Measurements from ENCODE around the gene PKD1L1. TPM values are rescaled to one million over a fixed set of nuclear protein-coding genes. Genes with fewer than 3 reads are reported as not detected.

PKD1L1 gene
- total and polyA plus RNA-seq, 12 donors, result 0.11 to 1.0 (median 0.17) TPM; not detected in 1

- WGBS, 4 donors, result 79 to 86% (median 83%) methylated on average over 14 to 15 of the region's 15 CpGs
- no peak overlapping the region for H3K27ac ChIP-seq
Observed at GRCh38 chr7:47893721-47894365, 54.4 kb downstream of the PKD1L1 start.

GRCh38 chr7:47893238-47893637, 55.0 kb downstream of the PKD1L1 start:
- 56 to 70% (median 62%) methylated on average over 9 to 10 of the region's 10 CpGs for WGBS, 4 donors
- intact Hi-C loops (cut with DNase I), result no loop called here
- DNase-seq, result peak in 1 of 7 donors; percentile 46
- no peaks in the 10 kb centered on the region for H3K36me3 ChIP-seq (replicated peaks in 1 of 2)
- H3K27ac ChIP-seq, result no peak overlapping the region
- H3K4me1 ChIP-seq (replicated peaks in 1 of 2), result no peaks in the 10 kb centered on the region
- H3K9me3 ChIP-seq (replicated peaks in 1 of 3), result no peaks in the 10 kb centered on the region
- H3K4me3 ChIP-seq, result no peak overlapping the region
- H3K27me3 ChIP-seq, result no peaks in the 10 kb centered on the region
- TF ChIP-seq POLR2A (IDR thresholded peaks at IDR 0.05) (no peak), CTCF (IDR thresholded peaks at IDR 0.05) (no peak)

More at GRCh38 chr7:47893721-47894365, 54.4 kb downstream of the PKD1L1 start:
- TF ChIP-seq POLR2A (IDR thresholded peaks at IDR 0.05), result no peak
- no peak for TF ChIP-seq CTCF (IDR thresholded peaks at IDR 0.05)
- Histone ChIP-seq H3K4me1 (replicated peaks in 1 of 2) (no peaks in the 10 kb centered on the region), H3K4me3 (no peak overlapping the region), H3K27me3 (no peaks in the 10 kb centered on the region), H3K9me3 (replicated peaks in 1 of 3) (no peaks in the 10 kb centered on the region), H3K36me3 (replicated peaks in 1 of 2) (no peaks in the 10 kb centered on the region)
- intact Hi-C loops (cut with DNase I), result no loop called here
- DNase-seq, result peak in 1 of 7 donors; percentile 13

- intact Hi-C loops (cut with DNase I), result no loop called here
- TF ChIP-seq CTCF (IDR thresholded peaks at IDR 0.05) (no peak), POLR2A (IDR thresholded peaks at IDR 0.05) (no peak)
- H3K4me3 ChIP-seq, result no peak overlapping the region
- no peaks in the 10 kb centered on the region for H3K4me1 ChIP-seq (replicated peaks in 1 of 2)
- no peaks in the 10 kb centered on the region for H3K36me3 ChIP-seq (replicated peaks in 1 of 2)
- 82 to 92% (median 90%) methylated on average over 9 of the region's 9 CpGs for WGBS, 4 donors
- H3K9me3 ChIP-seq (replicated peaks in 1 of 3), result no peaks in the 10 kb centered on the region
- no peak overlapping the region for H3K27ac ChIP-seq
- DNase-seq, result no peak
- H3K27me3 ChIP-seq, result no peaks in the 10 kb centered on the region
Observed at GRCh38 chr7:47890606-47891005, 57.7 kb downstream of the PKD1L1 start.

- TF ChIP-seq CTCF (IDR thresholded peaks at IDR 0.05) (no peak), POLR2A (IDR thresholded peaks at IDR 0.05) (no peak)
- WGBS, 4 donors, result 85 to 89% (median 88%) methylated on average over 2 to 8 of the region's 8 CpGs
Observed at GRCh38 chr7:47890125-47890524, 58.1 kb downstream of the PKD1L1 start.

More at GRCh38 chr7:47890125-47890524, 58.1 kb downstream of the PKD1L1 start:
- Histone ChIP-seq H3K36me3 (replicated peaks in 1 of 2) (no peaks in the 10 kb centered on the region), H3K9me3 (replicated peaks in 1 of 3) (no peaks in the 10 kb centered on the region), H3K4me3 (no peak overlapping the region), H3K4me1 (replicated peaks in 1 of 2) (no peaks in the 10 kb centered on the region), H3K27me3 (no peaks in the 10 kb centered on the region), H3K27ac (no peak overlapping the region)
- intact Hi-C loops (cut with DNase I), result no loop called here
- DNase-seq, result no peak

Measured in adrenal gland (tissue), 12 donors.